Activated CD8-positive, alpha-beta memory T cell treated with anti-CD3 and anti-CD28 coated beads for 1 hour (primary cell): Measurements from ENCODE around the gene CCDC178.

Experiments
- DNase-seq, 2 donors: peaks; one replicate each; pipeline ENCODE4 v3.0.0-alpha.2; 2020; ENCODE audit warnings: low read depth in 1 of 2; ENCODE audit errors: extremely low read depth in 1 of 2

CCDC178 gene

GRCh38 chr18:32920796-32921787, 519.4 kb downstream of the CCDC178 start:
- no peak for DNase-seq

GRCh38 chr18:32919799-32920198, 520.7 kb downstream of the CCDC178 start:
- no peak for DNase-seq

GRCh38 chr18:32918692-32919250, 521.8 kb downstream of the CCDC178 start:
- DNase-seq, result no peak

GRCh38 chr18:32915516-32915915, 525.0 kb downstream of the CCDC178 start:
- no peak for DNase-seq

- no peak for DNase-seq
Measured at GRCh38 chr18:32911660-32912284, 528.7 kb downstream of the CCDC178 start.

- no peak for DNase-seq
Measured at GRCh38 chr18:32910694-32911296, 529.7 kb downstream of the CCDC178 start.

- no peak for DNase-seq
Measured at GRCh38 chr18:32909798-32910561, 530.5 kb downstream of the CCDC178 start.

GRCh38 chr18:32908424-32908805, 532.1 kb downstream of the CCDC178 start:
- no peak for DNase-seq

GRCh38 chr18:32907648-32908423, 532.7 kb downstream of the CCDC178 start:
- DNase-seq, result no peak

GRCh38 chr18:32907311-32907585, 533.3 kb downstream of the CCDC178 start:
- DNase-seq, result no peak

- DNase-seq, result no peak
Measured at GRCh38 chr18:32906506-32907310, 533.8 kb downstream of the CCDC178 start.

- DNase-seq, result no peak
Measured at GRCh38 chr18:32905651-32906050, 534.9 kb downstream of the CCDC178 start.

- DNase-seq, result no peak
Measured at GRCh38 chr18:32902568-32903330, 537.8 kb downstream of the CCDC178 start.

GRCh38 chr18:32899819-32900218, 540.7 kb downstream of the CCDC178 start:
- no peak for DNase-seq

- DNase-seq, result no peak
Measured at GRCh38 chr18:32896776-32897547, 543.6 kb downstream of the CCDC178 start.

- DNase-seq, result no peak
Measured at GRCh38 chr18:32893915-32894314, 546.6 kb downstream of the CCDC178 start.

- DNase-seq, result no peak
Measured at GRCh38 chr18:32891797-32892196, 548.7 kb downstream of the CCDC178 start.

GRCh38 chr18:32891130-32891529, 549.4 kb downstream of the CCDC178 start:
- DNase-seq, result no peak
